BLaER1 (cell line): ENCODE data around the gene EPHB2.

Experiments used
- H3K27ac ChIP-seq: shearing (Covaris generic); formaldehyde crosslinking; 2 replicates; pipeline ENCODE4 v1.8.1; 2022
- H3K27me3 ChIP-seq: shearing (Covaris generic); formaldehyde crosslinking; 2 replicates; pipeline ENCODE4 v1.8.1; 2022
- H3K36me3 ChIP-seq: shearing (Covaris generic); formaldehyde crosslinking; 2 replicates; pipeline ENCODE4 v1.8.1; 2022
- H3K4me1 ChIP-seq: shearing (Covaris generic); formaldehyde crosslinking; 2 replicates; pipeline ENCODE4 v1.8.1; 2022
- H3K4me2 ChIP-seq: shearing (Covaris generic); formaldehyde crosslinking; 2 replicates; pipeline ENCODE4 v1.8.1; 2022
- H3K4me3 ChIP-seq: shearing (Covaris generic); formaldehyde crosslinking; 2 replicates; pipeline ENCODE4 v1.8.1; 2022
- H3K9ac ChIP-seq: shearing (Covaris generic); formaldehyde crosslinking; 2 replicates; pipeline ENCODE4 v1.8.1; 2022
- H3K9me3 ChIP-seq: shearing (Covaris generic); formaldehyde crosslinking; 2 replicates; pipeline ENCODE4 v1.8.1; 2022
- H4K20me1 ChIP-seq: shearing (Covaris generic); formaldehyde crosslinking; 2 replicates; pipeline ENCODE4 v1.8.1; 2022
- Cebpa-rat ChIP-seq: shearing (Covaris generic); IDR thresholded peaks from 2 replicates; pipeline ENCODE4 v1.8.1; 2022

EPHB2 gene

GRCh38 chr1:22853651-22854185 lies 143.1 kb downstream of the EPHB2 start:
- H3K36me3 ChIP-seq: no peaks in the 10 kb centered on the region
- no peak overlapping the region for H3K9ac ChIP-seq
- H3K4me3 ChIP-seq: no peak overlapping the region
- H3K27ac ChIP-seq: no peak overlapping the region
- H3K4me2 ChIP-seq: peak overlapping the region; percentile 42; the same call in 1 of the 2 replicates
- TF ChIP-seq Cebpa-rat: no peak
- no peaks in the 10 kb centered on the region for H3K27me3 ChIP-seq
- peaks cover 24% of the 10 kb centered on the region for H3K4me1 ChIP-seq
- no peaks in the 10 kb centered on the region for H3K9me3 ChIP-seq
- H4K20me1 ChIP-seq: no peaks in the 10 kb centered on the region

GRCh38 chr1:22854688-22855565 lies 144.3 kb downstream of the EPHB2 start:
- Histone ChIP-seq H3K9ac (0 out of 2 replicates have a peak overlapping the region, but pooled peaks have one; percentile 27), H3K27ac (no peak overlapping the region)

GRCh38 chr1:22855668-22856606 lies 145.3 kb downstream of the EPHB2 start:
- Histone ChIP-seq H3K4me1 (peaks cover 24% of the 10 kb centered on the region), H3K36me3 (no peaks in the 10 kb centered on the region), H3K4me2 (no peak overlapping the region), H3K9ac (no peak overlapping the region), H3K4me3 (no peak overlapping the region), H3K9me3 (no peaks in the 10 kb centered on the region), H3K27ac (no peak overlapping the region), H3K27me3 (no peaks in the 10 kb centered on the region), H4K20me1 (no peaks in the 10 kb centered on the region)
- TF ChIP-seq Cebpa-rat: no peak

More at GRCh38 chr1:22854688-22855565, 144.3 kb downstream of the EPHB2 start:
- TF ChIP-seq Cebpa-rat: no peak
- Histone ChIP-seq H3K4me2 (peak overlapping the region; percentile 42), H3K4me1 (peaks cover 24% of the 10 kb centered on the region), H3K9me3 (no peaks in the 10 kb centered on the region), H3K4me3 (no peak overlapping the region), H3K36me3 (no peaks in the 10 kb centered on the region), H3K27me3 (no peaks in the 10 kb centered on the region), H4K20me1 (no peaks in the 10 kb centered on the region)

- no peak overlapping the region for H3K27ac ChIP-seq
- no peaks in the 10 kb centered on the region for H4K20me1 ChIP-seq
- no peak overlapping the region for H3K4me2 ChIP-seq
- no peaks in the 10 kb centered on the region for H3K36me3 ChIP-seq
- TF ChIP-seq Cebpa-rat: no peak
- peaks cover 17% of the 10 kb centered on the region for H3K4me1 ChIP-seq
- H3K9me3 ChIP-seq: no peaks in the 10 kb centered on the region
- H3K4me3 ChIP-seq: no peak overlapping the region
- no peaks in the 10 kb centered on the region for H3K27me3 ChIP-seq
- H3K9ac ChIP-seq: no peak overlapping the region
Observed at GRCh38 chr1:22857661-22858060, 147.0 kb downstream of the EPHB2 start.

- no peak overlapping the region for H3K4me3 ChIP-seq
- no peak for TF ChIP-seq Cebpa-rat
- H3K36me3 ChIP-seq: no peaks in the 10 kb centered on the region
- no peak overlapping the region for H3K4me2 ChIP-seq
- H3K9me3 ChIP-seq: no peaks in the 10 kb centered on the region
- no peak overlapping the region for H3K27ac ChIP-seq
- no peaks in the 10 kb centered on the region for H4K20me1 ChIP-seq
- H3K4me1 ChIP-seq: no peaks in the 10 kb centered on the region
- H3K9ac ChIP-seq: no peak overlapping the region
- H3K27me3 ChIP-seq: no peaks in the 10 kb centered on the region
Observed at GRCh38 chr1:22860414-22860800, 149.8 kb downstream of the EPHB2 start.

GRCh38 chr1:22860883-22861385 lies 150.3 kb downstream of the EPHB2 start:
- Histone ChIP-seq H3K4me2 (no peak overlapping the region), H3K9ac (no peak overlapping the region), H3K27me3 (no peaks in the 10 kb centered on the region), H3K27ac (no peak overlapping the region), H3K4me3 (no peak overlapping the region), H3K4me1 (no peaks in the 10 kb centered on the region), H3K9me3 (no peaks in the 10 kb centered on the region), H4K20me1 (no peaks in the 10 kb centered on the region), H3K36me3 (no peaks in the 10 kb centered on the region)
- no peak for TF ChIP-seq Cebpa-rat

GRCh38 chr1:22861764-22862440 lies 151.3 kb downstream of the EPHB2 start:
- Histone ChIP-seq H4K20me1 (no peaks in the 10 kb centered on the region), H3K27me3 (no peaks in the 10 kb centered on the region), H3K27ac (no peak overlapping the region), H3K9me3 (no peaks in the 10 kb centered on the region), H3K9ac (no peak overlapping the region), H3K4me1 (no peaks in the 10 kb centered on the region), H3K36me3 (no peaks in the 10 kb centered on the region), H3K4me2 (no peak overlapping the region), H3K4me3 (no peak overlapping the region)
- 0 out of 2 replicates have a peak, but pooled peaks have one; percentile 47 for TF ChIP-seq Cebpa-rat

- Histone ChIP-seq H3K27me3 (no peaks in the 10 kb centered on the region), H3K9me3 (no peaks in the 10 kb centered on the region), H4K20me1 (no peaks in the 10 kb centered on the region), H3K4me3 (no peak overlapping the region), H3K36me3 (no peaks in the 10 kb centered on the region), H3K9ac (no peak overlapping the region), H3K4me2 (no peak overlapping the region), H3K27ac (no peak overlapping the region), H3K4me1 (no peaks in the 10 kb centered on the region)
- no peak for TF ChIP-seq Cebpa-rat
Observed at GRCh38 chr1:22862752-22863151, 152.1 kb downstream of the EPHB2 start.

- H3K36me3 ChIP-seq: no peaks in the 10 kb centered on the region
- H3K4me1 ChIP-seq: no peaks in the 10 kb centered on the region
- H3K4me2 ChIP-seq: no peak overlapping the region
- H3K9me3 ChIP-seq: no peaks in the 10 kb centered on the region
- no peaks in the 10 kb centered on the region for H3K27me3 ChIP-seq
- H3K27ac ChIP-seq: no peak overlapping the region
- H3K4me3 ChIP-seq: no peak overlapping the region
- no peak for TF ChIP-seq Cebpa-rat
- H4K20me1 ChIP-seq: no peaks in the 10 kb centered on the region
- H3K9ac ChIP-seq: no peak overlapping the region
Observed at GRCh38 chr1:22863766-22864165, 153.1 kb downstream of the EPHB2 start.
